KBM-7 (cell line): ENCODE measurements around the gene NHEJ1.

Experiments used
- DNase-seq: peaks from one replicate; pipeline ENCODE4 v3.0.0-alpha.2; 2015
- in situ Hi-C: fragments of 300-500 bp; cut with MboI; formaldehyde crosslinking; loops from 2 replicates; pipeline ENCODE4 v1.14.3; 2020; ENCODE audit warnings: low sequenced_read_pairs, low pct_unique_long_range_greater_than_20kb, mixed read lengths

NHEJ1 gene

DNA sequence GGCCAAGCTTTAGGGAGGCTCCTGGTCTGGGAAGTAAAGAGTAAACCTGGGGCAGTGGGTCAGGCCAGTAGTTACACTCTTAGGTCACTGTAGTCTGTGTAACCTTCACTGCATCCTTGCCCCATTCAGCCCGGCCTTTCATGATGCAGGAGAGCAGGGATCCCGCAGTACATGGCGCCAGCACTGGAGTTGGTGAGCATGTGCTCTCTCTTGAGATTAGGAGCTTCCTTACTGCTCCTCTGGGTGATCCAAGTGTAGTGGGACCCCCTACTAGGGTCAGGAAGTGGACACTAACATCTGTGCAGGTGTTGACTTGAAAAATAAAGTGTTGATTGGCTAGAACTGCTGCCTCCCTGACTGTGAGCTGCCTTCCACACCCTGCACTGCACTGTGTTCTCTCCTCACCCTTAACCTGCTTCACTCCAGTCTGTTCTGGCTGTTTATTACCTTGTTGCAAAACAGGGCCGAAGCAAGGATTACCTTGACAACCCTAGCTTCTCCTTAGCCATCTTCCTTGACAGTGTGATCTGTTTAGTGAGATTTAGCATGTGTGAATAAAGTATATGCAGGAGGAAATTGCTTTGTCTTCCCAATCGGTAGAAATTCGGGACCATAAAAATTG lies 22.6 kb upstream of the NHEJ1 start:
- in situ Hi-C loops, result no loop called here
- no peak for DNase-seq

DNA sequence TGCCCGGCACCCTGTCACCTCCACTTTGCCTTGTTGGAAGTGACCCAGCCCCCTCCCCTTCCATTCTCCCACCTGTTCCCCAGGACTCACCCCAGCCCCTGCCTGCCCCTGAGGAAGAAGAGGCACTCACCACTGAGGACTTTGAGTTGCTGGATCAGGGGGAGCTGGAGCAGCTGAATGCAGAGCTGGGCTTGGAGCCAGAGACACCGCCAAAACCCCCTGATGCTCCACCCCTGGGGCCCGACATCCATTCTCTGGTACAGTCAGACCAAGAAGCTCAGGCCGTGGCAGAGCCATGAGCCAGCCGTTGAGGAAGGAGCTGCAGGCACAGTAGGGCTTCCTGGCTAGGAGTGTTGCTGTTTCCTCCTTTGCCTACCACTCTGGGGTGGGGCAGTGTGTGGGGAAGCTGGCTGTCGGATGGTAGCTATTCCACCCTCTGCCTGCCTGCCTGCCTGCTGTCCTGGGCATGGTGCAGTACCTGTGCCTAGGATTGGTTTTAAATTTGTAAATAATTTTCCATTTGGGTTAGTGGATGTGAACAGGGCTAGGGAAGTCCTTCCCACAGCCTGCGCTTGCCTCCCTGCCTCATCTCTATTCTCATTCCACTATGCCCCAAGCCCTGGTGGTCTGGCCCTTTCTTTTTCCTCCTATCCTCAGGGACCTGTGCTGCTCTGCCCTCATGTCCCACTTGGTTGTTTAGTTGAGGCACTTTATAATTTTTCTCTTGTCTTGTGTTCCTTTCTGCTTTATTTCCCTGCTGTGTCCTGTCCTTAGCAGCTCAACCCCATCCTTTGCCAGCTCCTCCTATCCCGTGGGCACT lies 21.9 kb upstream of the NHEJ1 start:
- DNase-seq, result no peak
- in situ Hi-C loops, result no loop called here

DNA sequence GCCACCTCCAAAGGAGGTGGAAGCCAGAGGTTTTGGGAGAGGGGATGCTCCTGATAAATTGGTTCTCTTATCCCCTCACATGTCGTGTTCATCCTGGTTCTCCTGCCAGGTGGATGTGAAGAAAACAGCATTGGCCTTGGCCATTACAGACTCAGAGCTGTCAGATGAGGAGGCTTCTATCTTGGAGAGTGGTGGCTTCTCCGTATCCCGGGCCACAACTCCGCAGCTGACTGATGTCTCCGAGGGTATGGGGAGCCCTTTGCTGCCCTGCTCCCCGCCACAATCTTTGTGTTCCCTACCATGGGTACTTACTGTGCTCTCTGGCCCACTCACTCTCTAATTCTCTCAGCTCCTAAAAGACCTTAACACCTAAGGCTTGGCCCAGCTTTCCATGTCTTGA lies 20.9 kb upstream of the NHEJ1 start:
- no peak for DNase-seq

DNA sequence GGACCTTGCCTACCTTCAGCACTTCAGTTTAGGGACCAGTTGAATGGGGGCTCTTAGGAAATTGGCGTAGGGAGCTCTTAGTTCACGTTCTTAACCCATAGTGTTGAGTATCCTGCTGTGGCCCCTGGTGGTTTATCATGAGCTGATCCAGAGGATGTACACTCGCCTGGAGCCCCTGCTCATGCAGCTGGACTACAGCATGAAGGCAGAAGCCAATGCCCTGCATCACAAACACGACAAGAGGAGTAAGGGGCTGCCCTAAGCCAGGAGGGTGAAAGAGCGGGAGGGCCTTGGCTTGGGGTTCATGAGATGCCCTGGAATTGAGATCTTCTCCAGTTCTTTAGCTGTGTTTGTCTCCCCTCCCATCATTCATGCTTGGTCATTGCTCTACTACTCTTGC lies 20.3 kb upstream of the NHEJ1 start:
- in situ Hi-C loops, result no loop called here
- no peak for DNase-seq

More for the DNA sequence above, 20.9 kb upstream of the NHEJ1 start:
- in situ Hi-C loops, result no loop called here

DNA sequence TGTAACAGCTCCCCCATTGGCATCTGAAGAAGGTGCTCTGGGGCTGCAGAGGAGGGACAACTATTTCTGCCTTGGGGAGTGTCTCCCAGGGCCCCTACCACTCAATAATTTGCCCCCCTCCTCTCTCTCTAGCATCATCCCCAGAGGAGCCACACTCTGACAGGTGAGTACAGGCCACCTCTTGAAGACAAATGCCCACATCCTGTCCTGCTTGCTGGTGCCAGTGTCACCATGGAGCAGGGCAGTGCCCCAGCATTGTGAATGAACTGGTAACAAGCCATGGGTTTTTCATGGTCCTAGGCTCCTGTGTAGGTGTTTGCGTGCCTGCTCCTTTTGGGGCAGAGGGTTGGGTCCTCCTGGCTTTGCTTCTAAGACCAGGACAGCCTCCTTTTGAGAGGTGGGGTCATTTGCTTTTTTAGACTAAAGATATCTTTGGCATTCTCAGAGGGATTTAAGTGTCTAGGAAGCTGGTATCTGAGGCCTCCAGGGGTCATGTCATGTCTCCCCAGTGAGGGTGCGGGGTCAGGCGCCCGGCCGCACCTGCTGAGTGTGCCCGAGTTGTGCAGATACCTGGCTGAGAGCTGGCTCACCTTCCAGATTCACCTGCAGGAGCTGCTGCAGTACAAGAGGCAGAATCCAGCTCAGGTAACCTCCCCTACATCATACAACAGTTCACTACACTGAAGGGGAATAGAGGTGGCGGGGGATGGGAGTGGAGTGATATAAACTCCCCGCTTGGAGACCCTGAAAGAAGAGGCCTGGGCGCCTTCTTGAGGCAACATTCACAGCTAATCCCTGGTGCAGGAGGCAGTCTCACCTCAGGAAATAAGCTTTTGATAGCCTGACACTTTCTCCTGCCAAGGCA lies 19.2 kb upstream of the NHEJ1 start:
- DNase-seq, result no peak
- in situ Hi-C loops, result no loop called here

DNA sequence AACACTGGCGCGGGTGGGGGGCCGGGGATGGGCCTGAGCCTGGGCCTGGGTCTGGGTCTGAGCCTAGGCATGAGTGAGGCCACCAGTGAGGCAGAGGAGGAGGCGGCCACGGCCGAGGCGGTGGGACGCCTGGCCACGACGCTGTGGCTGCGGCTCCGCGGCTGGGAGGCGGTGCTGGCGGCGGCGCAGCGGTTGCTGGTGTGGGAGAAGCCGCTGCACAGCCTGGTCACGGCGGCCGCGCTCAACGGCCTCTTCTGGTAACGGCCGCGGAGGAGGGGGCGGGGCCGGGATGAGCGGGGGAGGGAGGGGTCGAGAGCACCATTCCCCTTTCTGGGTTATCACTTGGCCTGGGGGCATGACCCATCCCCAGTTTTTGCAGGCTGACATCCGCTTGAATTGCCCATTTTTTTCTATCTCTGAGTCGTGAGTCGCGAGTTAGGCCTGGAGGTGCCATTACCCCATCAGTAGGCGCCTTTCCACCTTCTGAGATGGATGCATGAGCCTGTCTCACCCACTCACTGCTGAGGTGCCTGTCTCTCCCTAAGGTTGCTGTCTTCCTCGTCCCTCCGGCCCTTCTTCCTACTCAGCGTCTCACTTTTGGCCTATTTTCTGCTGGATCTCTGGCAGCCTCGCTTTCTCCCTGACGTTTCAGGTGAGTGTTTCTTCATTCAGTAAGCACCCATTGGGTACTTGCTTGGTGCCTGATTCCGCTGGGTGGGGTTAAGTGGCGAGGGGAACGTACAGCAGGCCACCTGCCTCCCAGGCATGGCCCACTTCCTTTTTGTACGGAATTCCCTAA lies 18.0 kb upstream of the NHEJ1 start:
- in situ Hi-C loops, result no loop called here
- peak; percentile 42 for DNase-seq

DNA sequence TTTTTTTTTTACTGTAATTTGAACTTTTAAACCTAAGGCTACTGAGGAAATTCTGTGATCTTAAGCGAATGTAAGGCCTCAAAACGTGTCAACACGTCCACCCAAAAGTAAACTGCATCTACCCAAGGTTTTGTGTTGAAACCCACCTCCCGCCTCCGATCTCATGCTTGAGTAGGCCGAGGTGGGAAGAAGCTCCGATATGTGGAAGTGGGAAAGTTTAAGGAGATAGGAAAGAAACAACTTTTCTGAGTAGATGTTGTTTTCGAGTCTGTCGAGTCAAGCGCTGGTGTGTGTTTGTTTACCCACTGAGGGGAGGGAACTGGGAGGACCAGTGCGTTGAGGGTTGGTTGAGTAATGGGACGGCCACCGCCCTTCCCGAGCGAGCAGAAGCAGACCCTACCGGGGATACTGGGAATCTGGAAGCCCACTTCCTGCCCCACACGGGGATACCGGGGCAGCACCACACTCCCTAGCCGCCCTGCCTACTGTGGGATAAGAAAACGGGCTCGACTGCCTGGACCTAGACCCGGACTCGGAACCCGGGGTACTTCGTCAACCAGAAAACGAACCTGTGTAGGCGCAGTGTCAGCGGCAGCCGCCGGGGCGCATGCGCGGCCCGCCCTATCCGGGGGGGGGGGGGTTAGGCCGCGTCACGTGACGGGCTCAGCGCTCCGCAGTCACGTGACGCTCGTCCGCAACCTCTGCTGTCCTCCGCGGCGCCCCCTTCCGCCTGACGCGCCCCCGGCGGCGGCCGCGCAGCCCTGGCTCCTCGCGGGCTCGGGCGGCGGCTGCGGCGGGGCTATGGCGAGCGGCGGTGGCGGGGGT lies 17.1 kb upstream of the NHEJ1 start, which contains the start of gene RETREG2:
RETREG2 (plus strand) TSS at position 724 of the 825 bp plus-strand sequence; CDS start at position 802, 78 bp downstream.
- in situ Hi-C loops, result no loop called here
- peak; percentile 92 for DNase-seq

DNA sequence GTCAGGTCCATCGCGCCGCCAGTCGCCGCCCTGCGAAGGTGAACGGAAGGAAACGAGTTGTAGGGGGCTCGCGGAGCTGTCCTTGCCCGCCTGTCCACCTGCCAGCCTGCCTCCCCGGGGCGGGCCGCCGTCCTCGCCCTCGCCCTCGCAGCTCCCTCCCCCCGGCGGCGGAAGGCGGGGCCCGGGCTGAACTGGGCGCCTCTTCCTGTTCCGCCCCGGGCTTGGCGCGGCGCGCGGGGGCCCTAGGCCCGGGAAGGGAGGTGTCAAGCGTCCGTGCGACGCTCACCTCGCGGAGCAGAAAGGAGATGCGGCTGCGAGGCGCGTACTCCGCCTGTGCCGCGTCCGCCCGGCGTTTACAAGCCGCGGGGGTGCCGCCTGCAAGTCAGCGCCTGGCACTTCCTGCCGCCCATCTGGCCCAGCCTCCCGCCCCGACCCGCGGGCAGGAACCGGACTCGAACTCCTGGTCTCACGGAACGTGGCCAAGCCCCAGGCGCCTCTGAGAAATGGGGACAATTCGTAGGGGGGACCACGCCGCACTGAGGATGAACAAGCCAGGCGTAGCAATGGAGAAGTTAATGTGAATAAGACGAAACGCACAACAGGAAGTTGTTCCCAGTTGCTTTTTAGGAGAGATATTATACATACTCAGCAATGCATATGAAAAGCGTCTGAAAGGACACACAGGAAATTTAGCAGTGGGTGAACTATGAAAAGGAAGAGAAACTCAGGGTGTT lies 16.4 kb upstream of the NHEJ1 start, which contains the start of gene CNPPD1:
CNPPD1 (minus strand) TSS at position 108 of the 734 bp plus-strand sequence; CDS start at position 11, 97 bp downstream.
- in situ Hi-C loops, result no loop called here
- peak; percentile 89 for DNase-seq

DNA sequence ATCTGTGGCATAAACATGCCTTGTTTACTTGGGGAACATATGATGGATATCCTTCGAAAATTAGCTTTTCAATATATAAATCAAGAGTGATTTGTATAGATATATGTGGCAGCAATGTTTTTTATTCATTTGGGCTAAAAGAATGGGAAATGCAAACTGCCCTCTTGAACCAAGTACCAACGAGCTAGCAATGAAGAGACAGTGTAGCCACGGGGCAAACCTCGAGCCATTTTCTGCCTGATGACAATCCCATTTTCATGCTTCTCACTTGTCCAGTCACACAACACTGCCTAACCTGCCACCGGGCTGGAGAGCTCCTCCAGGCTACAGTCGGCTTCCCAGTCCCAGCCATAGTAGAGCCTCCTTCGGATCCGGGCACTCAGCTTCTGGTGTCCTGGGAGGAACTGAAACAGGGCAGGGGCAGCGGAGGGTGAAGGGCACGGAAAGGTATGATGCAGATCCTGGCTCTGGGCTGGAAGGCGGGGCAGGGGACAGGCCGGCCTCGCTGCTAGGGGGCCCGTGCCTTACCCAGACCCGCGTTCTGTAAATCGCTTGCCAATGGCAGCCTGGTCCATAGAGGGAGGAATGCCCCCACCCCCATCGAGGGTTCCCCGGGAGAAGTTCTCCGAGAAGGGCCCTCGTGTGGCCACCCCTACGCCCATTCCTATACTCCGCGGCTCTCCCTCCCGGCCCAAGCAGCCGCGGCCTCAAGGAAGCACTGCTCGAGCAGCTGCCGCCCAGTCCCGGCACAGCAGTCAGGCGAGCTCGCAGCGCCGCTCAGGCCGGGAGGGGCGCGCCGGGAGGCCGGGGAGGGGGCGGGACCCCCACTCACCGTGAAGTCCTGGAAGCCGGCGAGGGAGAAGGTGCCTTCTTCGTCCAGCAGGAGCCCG lies 15.6 kb upstream of the NHEJ1 start:
- no peak for DNase-seq
- in situ Hi-C loops, result no loop called here

DNA sequence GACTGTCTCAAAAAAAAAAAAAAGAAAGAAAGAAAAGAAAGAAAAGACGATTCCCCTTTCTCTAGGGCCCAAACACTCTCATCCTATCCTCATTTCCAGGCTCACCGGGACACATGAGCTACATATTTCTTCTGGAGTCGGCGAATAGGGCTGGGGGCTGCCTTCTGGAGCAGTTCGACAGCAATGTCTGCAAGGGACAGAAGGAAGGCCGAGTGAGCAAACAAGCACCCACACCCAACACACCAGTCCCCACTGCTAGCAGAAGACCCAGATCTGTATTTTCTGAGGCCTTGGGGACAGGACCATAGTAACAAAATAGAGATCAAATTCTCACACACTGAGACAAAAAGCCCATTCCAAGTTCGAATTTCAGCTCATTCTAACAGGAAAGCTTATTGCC lies 14.9 kb upstream of the NHEJ1 start:
- in situ Hi-C loops, result no loop called here

DNA sequence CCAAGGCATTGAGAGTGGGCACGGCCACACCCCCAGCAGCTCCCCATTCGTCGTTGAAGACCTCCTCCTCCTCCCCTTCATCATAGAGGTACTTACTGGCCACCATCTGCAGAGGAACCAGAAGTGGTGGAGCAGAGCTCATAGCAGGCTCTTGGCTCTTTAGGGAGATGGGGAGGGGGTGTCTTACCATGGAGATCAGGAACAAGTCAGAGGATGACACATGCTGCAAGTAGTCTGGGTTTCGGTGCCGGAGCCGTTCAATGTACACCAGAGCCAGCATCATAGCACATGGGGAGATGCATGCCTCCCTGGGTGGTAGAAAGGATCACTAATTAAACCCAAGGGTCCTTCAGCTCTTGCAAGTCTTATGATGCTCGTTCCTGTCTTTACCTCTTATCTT lies 14.2 kb upstream of the NHEJ1 start:
- in situ Hi-C loops, result no loop called here
- DNase-seq, result no peak

More for the DNA sequence above, 14.9 kb upstream of the NHEJ1 start:
- DNase-seq, result no peak

DNA sequence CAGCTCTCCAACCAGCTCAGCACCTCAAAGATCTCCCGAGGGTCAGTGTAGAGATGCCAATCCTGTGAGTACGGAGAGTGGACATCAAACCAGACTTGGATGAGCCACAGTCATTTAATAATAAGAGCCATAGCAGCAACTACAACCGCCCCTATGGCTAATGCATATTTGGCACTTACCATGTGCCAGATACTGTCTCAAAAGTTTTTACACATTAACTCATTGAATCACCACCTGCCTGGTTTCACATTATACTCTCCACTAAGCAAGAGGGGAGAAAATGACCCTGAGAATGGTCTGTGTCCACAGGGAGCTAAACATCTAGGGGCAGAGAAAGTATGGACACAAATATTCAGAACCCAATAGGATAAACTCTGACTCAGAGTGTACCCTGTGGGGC lies 13.5 kb upstream of the NHEJ1 start:
- DNase-seq, result no peak
- in situ Hi-C loops, result no loop called here

DNA sequence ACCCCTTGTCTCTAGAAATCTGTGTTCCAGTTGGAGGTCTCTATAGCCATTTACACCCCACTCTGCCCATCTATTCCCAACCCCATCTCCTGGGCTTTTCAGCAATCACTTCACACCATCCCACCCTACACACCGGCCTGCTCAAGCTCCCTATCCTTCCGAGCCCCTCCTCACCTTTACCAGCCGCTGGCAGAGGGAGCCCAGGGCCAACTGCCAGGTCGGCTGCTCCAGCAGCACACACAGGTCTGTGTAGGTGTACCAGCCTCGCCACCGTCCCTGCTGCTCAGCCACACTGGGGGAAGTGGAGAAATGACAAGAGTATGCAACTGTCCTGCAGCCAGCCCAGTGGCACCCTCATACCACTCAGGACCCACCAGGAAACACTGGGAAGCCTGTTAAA lies 12.6 kb upstream of the NHEJ1 start:
- in situ Hi-C loops, result no loop called here
- DNase-seq, result no peak

DNA sequence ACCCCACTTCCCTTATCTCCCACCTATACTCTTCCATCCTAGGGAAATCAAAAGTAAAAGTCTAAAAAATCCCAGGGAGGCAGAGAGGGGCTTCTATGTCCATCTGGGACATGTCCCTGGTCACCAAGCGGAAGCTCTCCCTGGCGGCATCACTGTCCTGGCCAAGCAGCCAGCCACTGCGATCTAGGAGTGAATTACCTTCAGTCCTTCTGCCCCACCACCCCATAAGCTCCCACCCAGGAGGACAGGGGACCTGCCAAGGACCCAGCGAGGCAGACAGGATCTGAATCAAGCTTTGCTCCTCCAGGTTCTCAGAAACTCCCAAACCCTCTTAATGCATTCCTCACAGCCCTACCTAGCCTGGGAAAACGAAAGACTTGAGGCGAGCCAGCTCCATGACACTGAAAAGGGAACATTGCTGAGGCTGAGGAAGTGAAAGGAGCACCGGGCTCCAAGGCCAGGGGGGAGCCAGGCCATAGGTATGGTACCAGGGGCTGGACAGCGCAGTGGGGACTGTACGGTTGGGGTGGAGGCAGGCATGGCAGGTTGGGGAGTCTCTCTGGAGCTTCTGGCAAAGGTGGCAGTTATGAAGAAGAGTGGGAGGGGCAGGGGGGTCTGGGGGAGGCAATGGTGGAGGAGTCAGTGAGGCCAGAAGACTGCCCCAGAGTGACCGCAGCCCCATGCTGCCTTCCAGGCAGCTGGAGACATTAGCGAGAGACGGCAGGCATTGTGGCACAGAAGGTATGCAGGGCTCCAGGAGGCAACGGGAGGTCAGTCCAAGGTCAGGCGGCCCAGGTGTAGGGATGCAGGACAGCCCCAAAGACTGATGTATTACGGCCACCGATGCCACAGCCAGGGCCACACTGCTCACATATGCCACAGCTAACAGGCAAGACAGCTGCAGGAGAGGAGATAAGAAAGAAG lies 11.9 kb upstream of the NHEJ1 start:
- DNase-seq, result no peak
- in situ Hi-C loops, result no loop called here

DNA sequence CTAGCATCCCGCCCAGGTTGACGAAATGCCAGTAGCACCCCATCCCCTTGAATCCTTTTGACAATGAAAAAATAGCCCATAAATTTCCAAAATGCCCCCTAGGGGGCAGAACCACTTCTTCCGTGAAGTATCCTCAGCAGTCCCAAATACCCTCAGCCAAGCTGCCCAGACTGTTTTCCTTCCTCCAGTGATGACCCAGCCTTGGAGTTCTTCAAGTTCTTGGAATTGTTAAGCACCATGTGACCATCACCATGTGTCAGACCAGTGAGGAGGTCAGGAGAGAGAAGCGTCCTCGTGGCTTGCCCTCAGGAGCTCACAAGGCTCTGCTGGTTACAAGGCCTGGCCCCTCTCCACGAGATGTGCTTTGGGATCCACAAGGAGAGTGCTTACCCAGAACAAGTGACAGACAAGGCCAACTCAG lies 10.6 kb upstream of the NHEJ1 start:
- DNase-seq, result peak; percentile 65
- in situ Hi-C loops, result no loop called here
